Limb (tissue), 2 donors: Measurements from ENCODE around the gene ODAD3.
"Not testable (repeated sequence)": the region's sequence is repeated elsewhere in the genome, so short reads cannot be mapped to it uniquely, and the experiment has no call there.

Source experiments
- DNase-seq, 2 donors: peaks; one replicate each; pipeline ENCODE4 v3.0.0-alpha.2; 2016; ENCODE audit errors: extremely low spot score in 2 of 2

The ODAD3 gene

DNA sequence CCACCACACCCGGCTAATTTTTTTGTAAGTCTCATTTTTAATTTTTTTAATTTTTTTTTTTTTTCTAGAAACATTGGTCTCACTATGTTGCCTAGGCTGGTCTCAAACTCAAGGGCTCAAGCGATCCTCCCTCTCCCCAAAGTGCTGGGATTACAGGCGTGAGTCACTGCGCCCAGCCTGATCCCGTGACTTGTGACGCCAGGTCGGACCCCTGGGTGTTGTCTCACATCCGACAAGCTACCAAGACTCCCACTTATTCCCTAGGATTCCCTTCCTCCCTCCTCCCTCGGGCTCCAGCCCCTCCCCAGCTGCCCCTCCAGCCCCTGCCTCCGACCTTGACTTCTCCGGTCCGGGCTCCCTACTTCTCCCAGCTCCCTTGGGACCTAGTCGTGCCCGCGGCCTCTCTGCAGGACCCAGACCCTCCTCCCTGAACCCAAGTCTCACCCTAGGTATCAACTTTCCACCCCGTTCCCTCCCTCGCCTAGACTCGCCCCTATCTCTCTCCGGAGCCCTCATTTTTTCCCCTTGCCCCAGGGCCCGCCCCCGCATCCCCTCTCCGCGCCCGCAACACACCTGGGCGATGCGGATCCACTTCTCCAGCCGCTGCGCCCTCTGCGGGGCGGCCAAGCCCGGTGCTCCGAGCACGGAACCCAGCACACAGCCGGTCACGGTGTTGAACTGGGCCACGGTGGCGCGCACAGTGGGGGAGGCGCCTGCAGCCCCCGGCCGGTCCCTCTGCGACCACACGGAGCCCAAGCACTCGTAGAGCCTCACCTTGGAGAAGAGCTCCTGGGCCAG is 28.9 kb downstream of the ODAD3 start:
- DNase-seq, result no peak

DNA sequence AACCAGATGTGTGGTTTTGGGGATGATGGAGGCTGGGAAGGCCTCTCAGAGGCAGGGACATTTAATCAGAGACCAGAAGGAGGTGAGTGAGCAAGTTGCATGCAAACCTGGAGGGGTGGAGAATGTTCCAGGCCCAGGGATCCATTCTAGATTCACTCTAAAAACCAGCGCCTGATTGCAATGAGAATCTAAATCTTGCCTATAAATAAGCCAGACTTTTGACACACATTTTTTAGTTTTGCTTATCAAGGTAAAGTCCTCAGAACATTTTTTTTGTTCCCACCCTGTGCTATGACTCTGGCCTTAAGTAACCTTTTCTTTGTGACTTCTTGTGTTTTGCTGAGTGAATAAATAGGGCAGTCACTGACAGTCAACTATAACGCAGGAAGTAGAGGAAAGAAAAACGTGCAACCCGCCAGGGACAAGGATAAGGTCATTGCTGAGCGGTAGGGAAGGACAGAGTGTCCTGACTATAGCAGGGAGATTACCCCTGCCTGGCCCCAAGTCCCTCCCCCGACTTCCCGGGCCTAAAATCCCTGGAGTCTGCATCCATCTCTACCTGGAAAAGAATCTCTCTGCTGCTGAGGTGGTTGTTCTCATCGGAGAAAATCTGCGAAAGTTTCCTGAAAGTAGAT is 30.2 kb downstream of the ODAD3 start:
- DNase-seq, result no peak

DNA sequence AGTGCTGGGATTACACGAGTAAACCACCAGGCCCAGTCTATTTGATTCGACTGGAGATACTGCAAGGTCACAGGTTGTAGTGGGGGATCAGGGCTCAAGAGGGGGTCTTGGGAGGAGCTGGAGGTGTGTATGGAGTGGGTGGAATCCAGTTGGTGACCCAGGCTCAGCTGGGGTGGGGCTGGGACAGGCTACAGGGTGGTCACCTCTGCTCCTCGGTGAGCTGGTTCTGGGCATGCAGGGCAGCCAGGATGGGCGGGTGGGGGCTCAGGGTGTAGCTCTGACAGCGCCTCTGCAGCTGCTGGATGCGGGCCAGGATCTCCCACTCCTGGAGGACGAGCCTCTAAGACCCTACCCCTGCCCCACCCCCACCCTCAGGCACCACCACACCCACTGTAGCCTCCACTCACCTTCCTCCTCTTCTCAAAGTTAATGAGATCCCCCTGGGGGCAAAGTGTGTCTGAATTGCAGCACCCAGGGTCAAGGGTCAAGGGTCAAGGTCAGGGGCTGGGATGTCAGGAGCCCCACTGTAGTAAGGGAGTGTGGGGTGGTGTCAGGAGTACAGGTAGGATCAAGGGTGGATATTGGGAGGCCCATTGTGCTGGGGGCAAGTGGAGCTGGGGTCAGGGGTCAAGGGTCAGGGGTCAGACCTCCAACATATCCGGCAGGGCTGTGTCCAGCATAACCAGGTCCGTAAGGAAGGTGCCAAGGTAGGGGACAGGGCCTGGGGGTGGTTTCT is 32.9 kb downstream of the ODAD3 start:
- no peak for DNase-seq

DNA sequence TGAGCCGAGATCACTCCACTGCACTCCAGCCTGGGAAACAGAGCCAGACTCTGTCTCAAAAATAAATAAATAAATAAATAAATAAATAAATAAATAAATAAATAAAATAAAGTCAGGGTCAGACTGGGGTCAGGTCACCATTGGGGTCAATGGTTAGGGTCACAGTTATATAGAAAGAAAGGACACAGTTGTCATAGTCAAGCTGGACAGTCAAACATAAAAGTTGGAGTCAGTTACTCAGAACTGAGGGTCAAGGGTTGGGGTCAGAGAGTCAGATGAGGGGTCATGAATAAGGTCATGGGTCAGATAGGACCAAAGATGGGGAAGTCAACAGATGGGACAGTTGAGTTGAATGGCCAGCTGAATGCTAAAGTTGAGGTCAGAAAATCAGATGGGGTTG is 34.1 kb downstream of the ODAD3 start:
- no peak for DNase-seq

DNA sequence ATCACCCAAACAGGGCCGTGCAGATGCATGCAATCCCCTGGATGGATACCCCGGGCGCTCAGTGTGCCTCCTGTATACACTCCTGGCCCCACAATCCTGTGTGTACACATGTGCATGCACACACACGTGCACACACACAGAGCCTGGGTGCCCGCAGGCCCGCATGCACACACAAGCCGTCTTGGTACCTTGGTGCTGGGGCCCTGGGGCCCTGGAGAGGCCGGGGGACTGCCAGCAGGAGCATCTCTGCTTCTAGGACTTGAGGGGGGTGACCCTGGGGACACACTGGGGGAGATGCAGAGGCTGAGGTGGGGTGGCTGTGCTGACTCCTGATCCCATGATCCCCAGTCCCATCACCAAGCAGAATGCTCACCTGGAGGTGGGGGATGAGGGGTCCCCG is 35.3 kb downstream of the ODAD3 start:
- DNase-seq, result no peak

DNA sequence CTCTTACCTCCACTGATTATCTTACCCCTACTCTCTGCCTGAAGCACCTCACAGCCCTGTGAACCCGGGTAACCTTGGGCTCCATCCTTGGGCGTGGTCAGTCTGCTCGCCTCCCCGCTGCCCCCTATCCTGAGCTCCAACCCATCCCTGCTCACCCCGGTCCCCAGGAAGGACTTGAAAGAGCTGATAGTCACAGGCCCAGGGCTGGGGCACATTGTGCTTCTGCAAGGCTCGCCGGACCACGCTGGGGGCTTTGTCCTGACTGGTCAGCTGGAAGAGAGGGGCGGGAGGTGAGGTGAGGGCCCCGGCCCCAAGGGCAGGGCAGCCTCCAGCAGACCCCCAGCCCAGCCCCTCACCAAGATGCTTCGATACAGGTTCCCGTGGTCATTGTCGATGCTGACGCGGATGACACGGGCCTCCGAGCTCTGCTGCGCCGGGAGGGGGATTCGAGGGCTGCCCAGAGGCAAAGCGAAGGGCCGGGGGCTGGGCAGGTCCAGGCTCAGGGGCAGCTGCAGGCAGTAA is 37.8 kb downstream of the ODAD3 start:
- no peak for DNase-seq

DNA sequence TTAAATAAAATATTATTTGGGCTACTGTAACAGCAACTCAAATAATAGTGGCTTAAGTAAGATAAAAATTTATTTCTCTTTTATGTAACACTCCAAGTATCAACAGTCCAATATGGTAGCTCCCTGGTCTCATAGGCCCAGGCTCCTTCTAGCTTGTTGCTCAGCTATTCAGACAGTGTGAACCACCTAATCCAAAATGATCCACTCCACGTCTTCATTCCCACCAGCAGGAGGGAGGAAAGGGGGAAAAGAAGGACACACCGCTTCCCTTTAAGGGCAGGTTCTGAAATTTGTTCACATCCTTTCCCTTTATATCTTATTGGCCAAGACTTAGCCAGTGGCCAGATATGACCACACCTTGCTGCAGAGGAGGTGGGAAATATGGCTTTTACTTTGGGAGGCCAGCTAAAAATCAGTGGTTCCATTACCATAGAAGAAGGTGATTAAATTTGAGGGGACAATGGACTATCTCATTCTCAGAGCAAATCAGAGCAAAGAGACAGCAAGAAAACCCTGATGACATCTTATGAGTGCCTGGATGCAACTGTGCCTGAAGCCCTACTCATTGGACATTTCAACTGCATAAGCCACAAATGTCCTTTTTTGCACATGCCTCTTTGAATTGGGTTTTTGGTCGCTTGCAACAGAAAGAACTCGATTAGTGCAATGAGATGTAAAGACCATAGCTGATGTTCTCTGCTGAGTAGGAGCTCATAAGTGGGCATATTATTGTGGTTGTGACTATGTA is 43.8 kb downstream of the ODAD3 start:
- no peak for DNase-seq

DNA sequence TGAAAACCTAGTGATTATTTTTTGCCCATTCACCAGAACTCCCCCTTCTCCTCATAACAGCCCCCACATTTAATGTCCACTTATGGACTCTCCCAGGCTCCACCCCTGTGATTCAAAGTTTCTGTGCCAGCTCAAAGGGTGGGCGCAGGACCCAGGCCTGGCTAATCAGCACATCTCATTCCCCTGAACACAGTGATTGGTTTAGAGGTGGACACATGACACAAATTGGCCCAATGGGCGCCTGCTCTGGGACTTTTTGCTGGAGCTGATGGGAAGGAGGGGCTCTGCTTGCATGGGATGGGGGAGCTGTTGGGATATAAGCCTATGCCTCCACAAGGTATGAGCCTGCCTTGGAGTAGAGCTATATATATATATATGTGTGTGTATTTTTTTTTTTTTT is 44.6 kb downstream of the ODAD3 start:
- DNase-seq, result no peak

DNA sequence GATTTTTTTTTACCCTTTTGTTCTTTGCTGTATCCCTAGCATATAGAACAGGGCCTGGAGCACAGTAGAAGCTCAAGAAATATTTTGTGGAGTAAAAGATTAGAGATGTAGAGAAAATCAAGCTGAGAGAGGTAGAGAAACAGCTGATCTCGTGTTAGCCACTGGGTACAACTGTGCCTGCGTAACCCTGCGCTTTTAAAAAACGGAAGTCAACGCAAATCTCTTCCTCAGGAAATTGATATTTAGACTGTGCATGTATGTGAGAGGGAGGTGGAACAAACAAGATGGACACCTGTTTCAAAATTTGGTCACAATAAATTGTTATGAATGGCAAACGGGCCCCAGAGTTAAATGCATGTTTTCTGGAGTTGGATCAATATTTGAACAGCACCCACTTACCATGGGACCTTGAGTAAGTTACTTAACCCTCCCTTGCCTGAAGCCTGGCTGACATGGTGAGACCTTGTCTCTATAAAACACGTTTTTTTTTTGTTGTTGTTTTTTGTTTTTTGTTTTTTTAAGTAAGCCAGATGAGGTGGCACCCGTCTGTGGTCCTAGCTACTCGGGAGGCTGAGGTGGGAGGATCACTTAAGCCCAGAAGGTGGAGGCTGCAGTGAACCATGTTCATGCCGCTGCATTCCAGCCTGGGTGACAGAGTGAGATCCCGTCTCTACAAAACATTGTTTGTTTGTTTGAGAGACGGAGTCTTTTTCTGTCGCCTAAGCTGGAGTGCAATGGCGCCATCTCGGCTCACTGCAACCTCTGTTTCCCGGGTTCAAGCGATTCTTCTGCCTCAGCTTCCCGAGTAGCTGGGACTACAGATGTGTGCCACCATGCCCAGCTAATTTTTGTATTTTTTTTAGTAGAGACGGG is 47.5 kb downstream of the ODAD3 start:
- DNase-seq, result no peak

DNA sequence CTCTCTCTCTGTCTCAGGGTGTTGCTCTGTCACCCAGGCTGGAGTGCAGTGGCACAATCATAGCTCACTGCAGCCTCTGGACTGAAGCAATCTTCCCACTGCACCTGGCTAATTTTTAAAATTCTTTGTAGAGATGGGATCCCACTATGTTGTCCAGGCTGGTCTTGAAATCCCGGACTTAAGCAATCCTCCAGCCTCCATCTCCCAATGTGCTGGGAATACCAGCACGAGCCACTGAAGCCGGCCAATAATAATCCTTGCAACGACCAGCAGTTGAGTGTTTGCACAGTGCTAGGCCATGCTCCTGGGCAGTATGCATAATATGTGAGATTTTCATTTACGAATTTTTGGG is 50.2 kb downstream of the ODAD3 start:
- no peak for DNase-seq

DNA sequence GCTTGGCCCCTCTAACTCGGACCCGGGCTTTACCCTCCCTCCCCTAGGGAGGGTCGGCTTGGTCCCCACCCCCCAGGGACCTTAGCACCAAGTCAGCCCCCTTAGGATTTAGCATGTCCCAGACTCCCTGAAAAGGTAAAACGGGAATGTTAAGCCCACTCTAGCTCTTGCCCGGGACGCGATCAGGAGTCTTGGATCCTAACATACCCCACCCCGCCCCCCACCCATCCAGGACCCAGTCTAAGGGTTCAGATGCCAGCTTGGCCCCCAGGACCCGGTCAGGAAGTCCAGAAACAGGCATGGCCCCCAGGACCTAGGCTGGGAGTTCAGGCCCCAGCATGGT is 51.2 kb downstream of the ODAD3 start:
- no peak for DNase-seq

DNA sequence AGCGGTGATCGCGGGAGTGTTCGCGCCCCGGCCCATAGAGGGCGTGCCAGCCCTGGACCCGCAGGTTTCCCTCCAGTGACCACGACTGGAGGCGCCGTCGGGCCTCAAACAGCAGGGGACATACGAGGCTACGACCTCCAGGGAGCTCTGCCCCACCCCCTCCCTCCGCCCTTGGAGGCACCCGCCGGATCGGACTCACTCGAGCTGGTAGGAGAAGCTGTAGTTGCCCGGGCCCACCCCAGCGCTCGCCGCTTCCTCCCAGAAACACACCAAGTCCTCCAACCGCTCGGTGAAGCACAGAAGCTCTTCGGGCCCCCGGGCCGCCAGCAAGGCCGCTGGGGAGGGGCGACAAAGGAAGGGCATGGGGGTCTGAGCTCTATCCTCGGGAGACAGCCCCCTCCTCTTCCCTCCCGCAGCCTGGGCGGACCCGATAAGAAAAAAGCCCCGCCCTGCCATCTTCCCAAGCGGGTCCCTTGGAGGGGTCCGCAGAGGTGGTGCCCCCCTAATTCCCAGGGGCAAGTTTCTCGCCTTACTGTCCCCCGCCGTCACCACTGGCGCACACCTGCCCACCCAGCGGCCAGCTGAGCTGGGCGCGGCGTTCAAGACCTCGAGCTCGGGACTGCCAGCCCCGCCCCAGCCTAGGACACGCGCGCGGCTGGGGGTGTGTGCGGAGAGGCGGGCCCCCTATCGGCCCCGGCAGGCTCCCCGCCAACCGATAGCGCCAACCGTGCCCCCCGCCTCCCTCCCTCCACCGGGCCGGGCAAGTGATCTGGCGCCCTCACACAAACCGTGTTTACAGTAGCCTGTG is 51.8 kb downstream of the ODAD3 start:
- peak in 1 of 2 donors; percentile 53 for DNase-seq

DNA sequence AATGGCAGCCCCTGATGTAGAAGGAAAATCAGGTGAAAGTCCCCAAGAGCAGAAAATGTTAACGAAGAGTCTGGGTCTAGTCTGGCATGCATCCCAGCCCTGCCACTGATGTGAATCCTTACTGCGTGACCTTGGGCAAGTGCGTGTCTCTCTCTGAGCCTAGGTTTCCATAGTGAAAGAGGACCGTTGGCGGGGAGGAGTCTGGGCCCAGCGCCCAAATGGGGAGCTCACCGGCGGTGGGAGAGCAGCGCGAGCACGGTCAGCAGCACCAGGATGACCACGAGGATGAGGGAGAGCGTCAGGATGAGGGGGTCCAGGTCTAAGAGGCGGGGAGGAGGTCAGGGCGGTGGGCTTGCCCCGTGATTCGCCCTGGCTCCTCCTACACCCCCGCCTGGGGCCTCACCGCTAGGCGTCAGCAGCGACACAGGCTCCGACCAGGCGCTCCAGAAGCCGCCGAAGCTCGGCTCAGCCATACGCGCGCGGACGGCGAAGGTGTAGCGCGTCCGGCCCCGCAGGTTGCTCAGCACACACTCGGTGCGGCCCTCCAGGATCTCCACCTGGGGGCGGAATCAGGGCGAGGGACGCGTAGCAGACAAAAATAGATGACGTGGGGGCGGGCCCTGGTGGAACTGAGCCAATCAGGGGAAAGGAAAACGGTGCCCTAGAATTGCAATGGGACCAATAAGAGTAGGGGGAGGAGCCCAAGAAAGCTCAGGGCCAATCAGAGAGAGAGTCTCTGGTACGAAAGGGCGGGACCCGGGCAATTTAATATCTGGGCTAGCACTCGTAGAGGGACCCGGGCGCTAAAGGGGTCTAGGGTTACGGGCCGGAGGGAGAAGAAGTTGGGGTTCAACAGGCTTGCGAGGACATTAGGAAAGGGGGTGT is 54.0 kb downstream of the ODAD3 start:
- DNase-seq, result peak; percentile 96 to 97

DNA sequence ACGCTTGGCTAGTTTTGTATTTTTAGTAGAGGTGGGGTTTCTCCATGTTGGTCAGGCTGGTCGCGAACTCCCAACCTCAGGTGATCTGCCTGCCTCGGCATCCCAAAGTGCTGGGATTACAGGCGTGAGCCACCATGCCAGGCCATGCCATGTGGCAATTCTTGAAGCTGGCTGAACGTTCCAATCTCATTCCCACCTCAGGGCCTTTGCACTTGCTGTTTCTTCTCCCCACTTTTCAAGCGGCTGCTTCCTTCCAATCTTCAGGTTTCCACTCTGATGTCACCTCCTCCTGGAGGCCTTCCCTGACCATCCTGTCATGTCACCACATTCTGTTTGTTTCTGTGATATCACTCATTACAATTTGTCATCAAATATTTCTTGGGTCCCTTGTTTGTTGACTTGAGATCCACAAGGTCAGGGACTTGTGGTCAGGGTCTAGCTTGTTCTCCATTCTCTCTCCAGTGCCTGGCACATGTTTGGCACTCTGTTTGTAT is 55.0 kb downstream of the ODAD3 start:
- no peak for DNase-seq

DNA sequence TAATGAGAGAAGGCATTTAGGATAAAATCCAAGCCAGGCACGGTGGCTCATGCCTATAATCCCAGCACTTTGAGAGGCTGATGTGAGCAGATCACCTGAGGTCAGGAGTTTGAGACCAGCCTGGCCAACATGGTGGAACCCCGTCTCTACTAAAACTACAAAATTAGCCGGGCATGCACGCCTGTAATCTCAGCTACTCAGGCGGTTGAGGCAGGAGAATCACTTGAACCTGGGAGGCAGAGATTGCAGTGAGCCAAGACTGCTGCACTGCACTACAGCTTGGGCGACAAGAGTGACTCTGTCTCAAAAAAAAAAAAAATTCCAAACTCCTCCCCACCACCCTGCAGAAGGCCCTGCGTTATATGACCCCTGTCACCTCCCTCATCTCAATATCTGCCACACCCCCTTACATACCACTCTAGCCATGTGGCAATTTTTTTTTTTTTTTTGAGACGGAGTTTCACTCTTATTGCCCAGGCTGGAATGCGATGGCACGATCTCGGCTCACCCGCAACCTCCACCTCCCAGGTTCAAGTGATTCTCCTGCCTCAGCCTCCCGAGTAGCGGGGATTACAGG is 55.6 kb downstream of the ODAD3 start:
- DNase-seq, result not testable (repeated sequence)

DNA sequence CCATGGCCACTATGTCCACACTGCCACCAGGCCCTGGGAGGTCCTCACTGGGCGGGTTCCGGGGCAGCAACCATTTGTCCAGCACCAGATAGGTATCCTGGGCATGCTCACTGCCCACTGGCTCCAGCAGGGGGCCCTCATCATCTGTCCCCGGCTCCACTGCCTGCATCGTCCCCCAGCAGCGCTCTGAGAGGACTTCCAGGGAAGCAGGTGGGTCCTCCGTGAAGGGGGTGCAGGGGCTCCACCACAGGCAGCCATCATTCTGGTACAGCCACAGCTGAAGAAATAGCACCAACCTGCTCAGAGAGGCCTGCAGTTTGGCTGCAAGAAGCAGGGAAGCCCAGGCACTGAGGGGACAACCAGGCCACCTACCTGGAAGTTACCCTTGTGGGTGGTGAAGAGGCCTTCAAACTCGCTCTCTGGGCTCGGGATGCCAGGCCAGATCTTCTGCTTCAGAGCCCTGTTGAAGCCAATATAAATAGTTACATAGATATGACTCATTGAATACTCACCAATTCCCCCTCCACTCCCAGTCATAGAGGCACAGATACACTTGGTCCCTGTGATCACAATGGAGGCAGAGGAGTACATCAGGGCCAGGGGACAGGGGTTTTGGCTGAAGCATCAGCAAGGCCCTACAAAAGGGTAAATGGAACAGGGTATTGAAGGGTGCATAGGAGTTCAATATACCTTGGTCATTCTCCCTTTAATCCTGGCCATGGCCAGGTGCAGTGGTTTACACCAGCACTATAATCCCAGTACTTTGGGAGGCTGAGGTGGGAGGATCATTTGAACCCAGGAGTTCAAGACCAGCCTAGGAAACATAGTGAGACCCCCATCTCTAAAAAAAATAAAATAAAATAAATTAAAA is 56.4 kb downstream of the ODAD3 start:
- DNase-seq, result peak in 1 of 2 donors; percentile 56

DNA sequence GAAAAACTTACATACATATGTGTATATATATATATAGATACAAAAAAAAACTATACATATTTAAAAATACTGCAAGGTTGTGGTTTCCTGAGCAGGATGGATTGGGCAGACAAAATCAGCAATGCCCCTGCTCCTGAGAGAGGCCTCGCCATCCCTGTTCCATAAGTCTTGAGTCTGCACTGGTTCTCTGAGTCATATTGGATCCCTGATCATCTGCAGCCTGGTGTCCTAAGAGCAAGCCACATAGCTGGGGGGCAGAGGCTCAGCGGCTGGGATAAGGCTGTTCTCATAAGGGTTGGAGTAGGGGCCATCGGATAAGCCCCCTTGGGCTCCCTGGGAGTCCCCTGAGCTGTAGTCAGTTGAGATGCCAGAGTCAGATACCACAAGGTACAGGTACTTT is 57.2 kb downstream of the ODAD3 start:
- no peak for DNase-seq
